ENCODE results near the gene TSPO.
A peak's percentile ranks its signal among the peaks of the same experiment; 100 is the strongest.
"Not testable (repeated sequence)": the region's sequence is repeated elsewhere in the genome, so short reads cannot be mapped to it uniquely, and the experiment has no call there.

Gene TSPO

DNA sequence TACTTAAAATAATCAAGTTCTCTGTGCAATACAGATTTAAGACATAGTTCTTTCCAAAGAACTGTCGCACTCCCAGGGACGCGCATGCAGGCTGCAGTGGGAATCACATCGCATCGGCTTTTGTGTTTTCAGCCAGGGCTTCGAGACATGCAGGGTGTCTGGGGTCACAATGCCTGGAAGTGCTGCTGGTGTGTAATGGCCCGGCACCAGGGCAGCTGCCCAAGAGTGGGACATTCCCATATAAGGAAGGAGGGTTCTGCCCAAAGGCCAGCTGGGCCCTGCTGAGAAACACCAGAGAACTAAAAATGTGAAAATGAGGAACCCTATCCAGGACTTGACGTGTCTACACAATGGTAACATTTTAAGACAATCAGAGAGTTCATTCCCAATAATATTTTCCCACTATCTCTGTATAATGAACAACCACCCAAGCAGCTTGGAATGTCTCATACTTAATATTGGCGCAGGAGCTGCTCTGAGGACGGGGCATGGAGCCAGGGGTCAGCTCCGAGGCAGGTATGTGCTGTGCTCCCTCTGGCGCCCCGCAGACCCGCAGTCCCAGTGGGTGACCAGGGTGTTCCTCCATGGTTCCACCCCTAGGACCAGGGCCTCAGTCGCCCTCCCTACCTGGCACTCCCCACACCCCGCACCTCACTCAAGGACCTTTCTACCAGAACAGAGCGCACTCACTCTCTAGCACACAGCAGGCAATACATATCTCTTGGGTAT lies 19.4 kb upstream of the TSPO start:
- DNase-seq = no peak

DNA sequence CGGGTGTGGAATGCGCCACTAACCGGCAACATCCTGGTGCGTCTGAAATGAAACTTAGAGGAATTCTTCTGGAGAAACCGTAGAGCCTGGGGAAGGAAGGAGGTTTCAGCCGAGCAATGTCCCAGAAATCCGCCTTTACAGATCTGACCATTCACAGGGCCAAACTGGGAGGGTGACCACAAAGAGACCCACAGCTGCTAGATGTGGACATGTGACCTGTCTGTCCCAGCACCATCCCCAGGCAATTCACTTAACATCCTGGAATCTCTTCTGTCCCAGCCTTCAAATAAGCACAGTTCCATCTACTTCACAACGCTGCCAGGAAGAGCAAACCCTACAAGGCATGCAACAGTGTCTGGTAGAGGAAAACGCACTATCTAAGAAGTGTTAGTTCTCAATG lies 18.0 kb upstream of the TSPO start:
- no peak for DNase-seq

DNA sequence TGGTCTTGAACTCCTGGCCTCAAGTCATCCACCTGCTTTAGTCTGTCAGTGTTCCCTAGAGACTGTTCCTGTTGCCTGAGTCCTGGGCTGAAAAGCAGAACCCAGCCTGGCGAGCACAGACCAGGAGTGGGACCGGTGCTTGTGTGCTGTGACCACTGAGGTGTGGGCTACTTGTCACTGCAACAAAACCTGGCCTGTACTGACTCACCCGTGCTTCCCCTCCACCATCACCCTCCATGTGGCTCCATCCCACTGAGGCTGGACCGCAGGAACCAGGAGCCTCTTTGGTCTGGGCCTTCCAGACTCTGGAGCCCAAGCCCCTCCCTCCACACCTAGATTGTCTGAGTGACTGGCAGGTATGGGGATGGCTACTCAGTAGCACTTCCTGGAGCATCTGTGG lies 16.8 kb upstream of the TSPO start:
- no peak for DNase-seq

GRCh38 chr22:43135565-43135964 lies 15.8 kb upstream of the TSPO start:
- no peak for DNase-seq

DNA sequence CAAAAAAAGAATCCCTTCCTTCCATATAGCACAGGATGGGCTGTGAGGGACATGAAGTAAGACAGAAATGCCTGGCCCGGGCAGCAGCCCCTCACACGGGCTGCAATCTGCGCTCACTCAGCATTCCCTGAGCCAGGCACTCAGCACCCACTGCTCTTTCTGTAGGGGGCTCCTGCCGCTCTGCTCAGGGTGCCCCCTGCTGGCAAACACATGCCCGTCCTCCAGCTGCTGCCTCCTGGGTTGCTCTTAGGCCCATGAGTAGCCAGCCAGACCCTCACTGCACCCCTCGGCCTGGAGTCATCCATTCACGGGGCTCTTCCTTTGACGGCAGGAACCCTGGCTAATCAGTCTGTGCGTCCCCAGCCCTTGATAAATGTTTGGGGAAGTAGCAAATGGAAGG lies 15.1 kb upstream of the TSPO start:
- DNase-seq = peak; percentile 69

DNA sequence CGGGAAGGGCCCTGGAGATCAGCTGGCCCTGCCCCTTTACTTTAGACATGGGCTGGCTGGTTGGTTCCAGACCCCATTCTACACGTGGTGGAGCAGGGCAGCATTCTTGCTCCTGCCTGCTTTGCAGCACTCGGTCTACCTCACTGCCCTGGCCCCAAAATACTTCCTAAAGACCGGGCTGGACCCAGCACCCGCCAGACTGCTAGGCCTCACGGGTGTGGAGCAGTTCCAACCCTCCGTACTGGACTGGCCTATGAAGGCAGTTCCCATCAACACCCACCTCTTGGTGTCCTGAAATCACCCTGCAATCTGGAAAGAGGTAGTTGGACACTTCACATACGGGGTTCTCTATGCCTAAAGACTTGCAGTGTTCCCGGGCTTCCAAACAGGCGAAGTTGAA lies 14.6 kb upstream of the TSPO start:
- DNase-seq = no peak

- DNase-seq = peak; percentile 89
These were observed 8.3 kb upstream of the TSPO start, which contains the start of gene MCAT for GRCh38 chr22:43142880-43143562. Gene MCAT, minus strand, starts transcription at chr22:43143398. Its CDS starts 50 bp downstream, at chr22:43143348.

DNA sequence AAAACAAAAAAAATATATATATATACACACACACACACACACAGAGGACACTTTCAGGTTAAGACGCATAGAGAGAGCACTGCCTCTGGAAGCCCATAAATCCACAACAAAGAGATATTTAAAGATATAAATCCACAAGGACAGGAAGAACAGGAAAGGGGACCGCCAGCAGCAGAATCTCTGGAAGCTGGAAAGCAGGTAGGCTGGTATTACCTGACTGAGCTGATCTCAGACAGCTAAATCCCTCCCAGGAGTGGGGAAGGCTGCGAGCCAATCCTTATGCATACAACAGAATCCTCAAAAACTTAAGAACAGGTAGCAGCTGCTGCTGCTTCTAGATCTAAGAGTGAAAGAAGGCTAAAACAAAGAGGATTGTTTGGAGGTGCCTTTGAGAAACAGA lies 6.4 kb upstream of the TSPO start:
- DNase-seq = no peak

DNA sequence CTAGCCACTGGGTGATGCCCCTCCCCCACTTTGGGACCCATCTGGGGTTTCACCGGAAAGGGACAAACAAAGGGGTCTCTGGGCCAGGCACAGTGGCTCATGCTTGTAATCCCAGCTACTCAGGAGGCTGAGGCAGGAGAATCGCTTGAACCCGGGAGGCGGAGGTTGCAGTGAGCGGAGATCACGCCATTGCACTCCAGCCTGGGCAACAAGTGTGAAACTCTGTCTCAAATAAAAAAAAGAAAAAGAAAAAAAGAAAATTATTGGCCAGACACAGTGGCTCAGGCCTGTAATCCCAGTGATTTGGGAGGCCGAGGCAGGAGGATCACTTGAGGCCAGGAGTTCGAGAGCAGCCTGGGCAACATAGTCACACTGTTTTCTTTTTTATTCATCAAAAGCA lies 6.0 kb upstream of the TSPO start:
- not testable (repeated sequence) for DNase-seq

GRCh38 chr22:43146332-43146731 lies 5.0 kb upstream of the TSPO start:
- DNase-seq = not testable (repeated sequence)

DNA sequence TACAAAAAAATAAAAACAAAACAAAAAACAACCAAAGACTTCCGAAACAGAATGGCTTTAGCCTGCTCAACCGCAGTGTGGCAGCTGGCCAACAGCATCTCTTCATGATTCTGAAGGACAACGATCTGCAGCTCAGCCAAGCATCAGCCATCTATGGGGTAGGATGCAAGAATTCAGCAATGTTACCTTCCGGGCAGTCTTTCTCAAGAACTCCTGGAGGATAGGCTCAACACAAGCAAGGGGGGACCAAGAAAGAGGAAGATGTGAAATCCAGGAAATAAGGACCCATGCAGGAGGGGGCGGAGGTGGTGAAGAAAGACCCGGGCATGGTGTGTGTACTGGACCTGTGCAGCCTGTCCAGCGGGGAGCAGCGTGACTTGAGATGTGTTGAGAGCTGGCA lies 3.5 kb upstream of the TSPO start:
- DNase-seq = no peak

- DNase-seq = no peak
These were observed 2.8 kb upstream of the TSPO start for GRCh38 chr22:43148581-43148980.

- DNase-seq = no peak
These were observed 590 bp upstream of the TSPO start for GRCh38 chr22:43150731-43151206.

GRCh38 chr22:43152003-43152356 lies 621 bp downstream of the TSPO start:
- no peak for DNase-seq

DNA sequence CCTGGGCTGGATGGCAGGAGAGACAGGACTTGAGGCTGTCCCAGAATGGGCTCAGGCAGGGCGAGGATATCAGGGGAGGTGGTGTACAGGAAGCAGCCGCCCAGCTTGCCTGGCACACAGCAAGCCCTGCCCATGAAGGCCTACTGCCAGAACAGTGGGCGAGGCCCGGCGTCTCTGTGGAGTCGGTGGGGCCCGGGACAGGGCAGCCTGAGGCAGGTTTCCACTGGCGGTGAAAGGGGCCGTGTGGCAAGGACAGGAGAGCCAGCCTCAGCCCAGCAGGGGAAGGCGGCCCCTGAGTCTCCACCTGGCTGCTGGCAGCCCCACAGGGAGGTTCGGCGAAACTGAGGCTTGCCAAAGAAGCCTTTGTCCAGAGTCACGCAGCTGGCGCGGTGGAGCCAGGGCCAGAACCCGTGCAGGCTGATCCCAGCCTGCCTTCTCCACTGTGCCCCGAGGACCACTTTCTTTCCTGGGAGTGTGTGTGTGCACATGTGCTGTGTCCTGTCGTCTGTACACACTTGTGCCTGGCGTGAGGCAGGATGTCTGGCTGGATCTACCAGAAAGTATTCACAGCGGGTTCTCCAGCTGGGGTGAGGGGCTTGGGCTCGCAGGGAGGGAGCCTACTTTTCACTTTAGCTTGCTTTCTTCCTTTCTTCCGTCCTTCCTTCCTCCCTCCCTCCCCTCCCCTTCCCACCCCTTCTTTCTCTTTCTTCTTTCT lies 1.2 kb downstream of the TSPO start:
- peak; percentile 72 for DNase-seq

DNA sequence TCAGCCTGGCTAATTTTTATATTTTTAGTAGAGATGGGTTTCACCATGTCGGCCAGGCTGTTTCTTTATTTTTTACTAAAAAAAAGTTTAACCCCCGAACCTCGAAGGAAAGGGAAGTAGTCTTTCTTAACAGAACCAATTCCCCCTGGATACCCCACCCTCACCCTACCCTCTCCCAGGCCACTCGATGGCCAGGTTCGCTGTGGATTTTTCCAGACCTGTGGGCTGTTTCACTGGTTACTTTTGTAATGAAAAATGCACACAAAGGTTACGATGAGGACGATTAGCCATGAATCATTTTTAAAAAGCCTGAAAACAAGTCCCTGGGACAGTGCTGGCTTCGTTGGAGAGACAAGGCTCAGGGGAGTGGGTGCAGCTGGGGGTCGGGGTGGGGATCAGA lies 2.5 kb downstream of the TSPO start:
- no peak for DNase-seq

- no peak for DNase-seq
These were observed 3.7 kb downstream of the TSPO start for GRCh38 chr22:43154887-43155536.

- no peak for DNase-seq
These were observed 4.4 kb downstream of the TSPO start for GRCh38 chr22:43155789-43156188.

DNA sequence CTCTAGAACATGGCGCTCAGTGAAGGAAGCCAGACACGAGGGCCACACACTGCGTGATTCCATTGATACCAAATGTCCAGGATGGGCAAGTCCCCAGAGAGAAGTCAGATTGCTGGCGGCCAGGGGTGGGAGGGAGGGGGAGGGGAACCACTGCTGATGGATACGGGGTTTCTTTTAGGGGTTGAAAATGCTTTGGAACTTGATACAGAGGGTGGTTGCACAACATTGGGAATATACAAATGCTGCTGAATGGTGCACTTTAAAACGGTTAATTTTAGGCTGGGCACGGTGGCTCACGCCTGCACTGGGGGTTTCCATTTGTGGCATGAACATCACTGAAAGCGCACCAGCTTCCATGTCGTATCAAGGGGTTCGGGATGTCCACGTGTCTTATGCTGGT lies 5.1 kb downstream of the TSPO start:
- no peak for DNase-seq

GRCh38 chr22:43157874-43158546 lies 6.7 kb downstream of the TSPO start:
- DNase-seq = no peak

DNA sequence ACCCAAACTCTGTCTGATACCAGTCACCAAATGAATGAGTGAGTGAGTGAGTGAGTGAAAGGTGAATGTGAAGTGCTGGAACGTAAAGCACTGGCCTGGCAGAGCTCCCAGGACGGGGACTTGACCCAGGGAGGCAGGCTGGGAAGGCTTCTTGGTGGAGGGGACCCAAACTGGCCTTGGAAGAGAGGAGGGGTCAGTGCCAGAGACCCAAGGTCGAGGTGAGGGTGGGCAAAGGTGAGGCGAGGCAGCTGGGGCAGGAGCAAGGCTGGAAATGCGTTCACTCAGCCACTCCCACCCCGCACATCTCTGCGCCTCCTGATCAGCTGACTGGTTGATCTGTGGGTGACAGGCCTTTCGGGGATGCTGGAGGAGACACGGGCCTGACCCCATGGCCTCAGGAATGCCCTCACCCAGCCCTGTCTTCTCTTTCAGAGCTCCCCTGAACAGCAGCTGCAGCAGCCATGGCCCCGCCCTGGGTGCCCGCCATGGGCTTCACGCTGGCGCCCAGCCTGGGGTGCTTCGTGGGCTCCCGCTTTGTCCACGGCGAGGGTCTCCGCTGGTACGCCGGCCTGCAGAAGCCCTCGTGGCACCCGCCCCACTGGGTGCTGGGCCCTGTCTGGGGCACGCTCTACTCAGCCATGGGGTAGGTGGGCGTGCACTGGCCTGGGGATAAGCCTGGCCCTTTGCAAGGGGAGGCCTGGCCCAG lies 7.6 kb downstream of the TSPO start:
- DNase-seq = no peak
